OCI-LY7 (cell line): Measurements from ENCODE around the gene PSME4.

Experiments
- CTCF ChIP-seq: fragments of 200-600 bp; sonication (generic); conservative IDR thresholded peaks from 2 replicates; pipeline ENCODE4 v1.5.1; 2014; ENCODE audit warnings: mild to moderate bottlenecking, antibody characterized with exemption, low read length, moderate library complexity, mixed read lengths
- EZH2phosphoT487 ChIP-seq: fragments of 200-600 bp; sonication (generic); IDR thresholded peaks from 2 replicates; pipeline ENCODE4 v1.6.1; 2018; ENCODE audit warnings: low read depth, borderline replicate concordance, mild to moderate bottlenecking, mixed run types, antibody characterized with exemption, low read length, moderate library complexity, mixed read lengths

- TF ChIP-seq CTCF = no peak
- TF ChIP-seq EZH2phosphoT487 = no peak
Observed at GRCh38 chr2:53819634-53820033, 151.2 kb downstream of the PSME4 start.
